Measurements from ENCODE around the gene ADAM23. TPM values are rescaled to one million over a fixed set of nuclear protein-coding genes. Genes with fewer than 3 reads are reported as not detected.

ADAM23 gene
- total and polyA plus RNA-seq, 2 donors from 2014 or later: 1.0 to 2.5 TPM

DNA sequence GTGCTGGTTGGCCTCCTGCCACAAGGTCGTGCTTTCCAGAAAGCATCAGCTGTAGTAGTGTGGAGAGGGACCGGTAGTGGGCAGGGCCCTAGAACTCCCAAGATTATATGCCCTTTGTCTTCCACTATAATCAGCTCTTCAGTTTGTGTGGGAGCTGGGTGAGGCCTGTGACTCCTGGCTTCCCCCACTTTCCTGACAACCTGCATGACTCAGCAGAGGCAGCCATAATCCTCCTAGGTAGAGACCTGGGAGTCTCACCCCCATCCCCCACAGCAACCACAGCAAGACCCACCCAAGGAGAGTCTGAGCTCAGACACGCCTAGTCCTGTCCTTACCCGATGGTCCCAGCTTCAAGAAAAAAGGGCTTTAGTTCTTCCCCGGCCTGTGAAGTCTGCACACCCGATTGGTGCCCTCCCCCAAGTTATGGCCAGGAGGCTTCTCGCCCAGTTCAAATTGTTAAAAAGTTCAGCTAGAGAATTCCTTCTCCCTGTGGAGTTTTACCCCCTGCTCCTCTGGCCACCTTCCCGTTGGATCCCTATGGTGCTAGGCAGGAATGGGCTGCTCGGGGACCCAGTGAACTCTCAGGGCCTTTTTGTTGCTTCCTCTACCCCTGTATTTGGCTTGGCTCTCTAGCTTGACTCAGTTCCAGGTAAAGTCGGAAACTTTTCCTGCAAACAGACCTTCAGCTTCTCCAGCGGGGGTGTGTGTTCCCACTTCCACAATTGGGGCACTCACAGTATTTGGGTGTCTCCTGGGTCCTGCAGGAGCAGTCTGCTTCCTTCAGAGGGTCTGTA is 141.2 kb downstream of the ADAM23 start:
- Histone ChIP-seq H3K27ac (ENCODE audit: low read depth in 2 of 2, low read length in 2 of 2) (no peak overlapping the region), H3K9ac (ENCODE audit: low read length in 3 of 3) (no peak overlapping the region), H3K4me3 (ENCODE audit: low read length in 3 of 3) (no peak overlapping the region), H3K9me3 (ENCODE audit: control insufficient read depth in 2 of 3, insufficient read depth in 1 of 3, low read length in 3 of 3) (no peaks in the 10 kb centered on the region), H3K36me3 (ENCODE audit: control insufficient read depth in 2 of 3, insufficient read depth in 3 of 3, low read length in 3 of 3) (no peaks in the 10 kb centered on the region), H3K27me3 (ENCODE audit: control insufficient read depth, insufficient read depth, low read length) (no peaks in the 10 kb centered on the region), H3K4me1 (ENCODE audit: control insufficient read depth in 2 of 3, insufficient read depth in 2 of 3, low read depth in 1 of 3, low read length in 3 of 3) (no peaks in the 10 kb centered on the region)
- FAIRE-seq (no peak), DNase-seq (no peak)
- TF ChIP-seq, protein P1, sequence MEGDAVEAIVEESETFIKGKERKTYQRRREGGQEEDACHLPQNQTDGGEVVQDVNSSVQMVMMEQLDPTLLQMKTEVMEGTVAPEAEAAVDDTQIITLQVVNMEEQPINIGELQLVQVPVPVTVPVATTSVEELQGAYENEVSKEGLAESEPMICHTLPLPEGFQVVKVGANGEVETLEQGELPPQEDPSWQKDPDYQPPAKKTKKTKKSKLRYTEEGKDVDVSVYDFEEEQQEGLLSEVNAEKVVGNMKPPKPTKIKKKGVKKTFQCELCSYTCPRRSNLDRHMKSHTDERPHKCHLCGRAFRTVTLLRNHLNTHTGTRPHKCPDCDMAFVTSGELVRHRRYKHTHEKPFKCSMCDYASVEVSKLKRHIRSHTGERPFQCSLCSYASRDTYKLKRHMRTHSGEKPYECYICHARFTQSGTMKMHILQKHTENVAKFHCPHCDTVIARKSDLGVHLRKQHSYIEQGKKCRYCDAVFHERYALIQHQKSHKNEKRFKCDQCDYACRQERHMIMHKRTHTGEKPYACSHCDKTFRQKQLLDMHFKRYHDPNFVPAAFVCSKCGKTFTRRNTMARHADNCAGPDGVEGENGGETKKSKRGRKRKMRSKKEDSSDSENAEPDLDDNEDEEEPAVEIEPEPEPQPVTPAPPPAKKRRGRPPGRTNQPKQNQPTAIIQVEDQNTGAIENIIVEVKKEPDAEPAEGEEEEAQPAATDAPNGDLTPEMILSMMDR (IDR thresholded peaks at IDR 0.05; ENCODE audit: borderline replicate concordance, extremely low read depth, insufficient read depth): no peak
- intact Hi-C loops (cut with DNase I): no loop called here

DNA sequence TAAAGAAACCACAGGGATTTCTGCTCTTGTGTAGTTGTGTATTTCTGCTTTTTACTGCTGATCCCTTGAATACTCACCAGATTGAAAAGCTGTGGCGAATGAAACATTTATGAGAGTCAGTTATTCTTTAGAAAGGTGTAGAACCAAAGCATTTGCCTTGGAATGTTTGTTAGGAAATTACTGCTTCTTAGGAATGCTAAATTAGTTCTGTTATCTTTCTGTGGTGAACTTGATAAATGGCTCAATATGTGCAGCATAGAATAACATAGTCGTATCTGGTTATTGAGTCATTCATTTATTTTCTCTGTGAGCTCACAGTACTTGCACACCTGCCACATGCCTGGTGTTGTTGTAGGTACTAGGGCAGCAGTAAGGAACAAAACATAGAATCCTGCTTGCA is 142.0 kb downstream of the ADAM23 start:
- intact Hi-C loops (cut with DNase I): no loop called here
- DNase-seq: peak in 1 of 5 donors; percentile 2

DNA sequence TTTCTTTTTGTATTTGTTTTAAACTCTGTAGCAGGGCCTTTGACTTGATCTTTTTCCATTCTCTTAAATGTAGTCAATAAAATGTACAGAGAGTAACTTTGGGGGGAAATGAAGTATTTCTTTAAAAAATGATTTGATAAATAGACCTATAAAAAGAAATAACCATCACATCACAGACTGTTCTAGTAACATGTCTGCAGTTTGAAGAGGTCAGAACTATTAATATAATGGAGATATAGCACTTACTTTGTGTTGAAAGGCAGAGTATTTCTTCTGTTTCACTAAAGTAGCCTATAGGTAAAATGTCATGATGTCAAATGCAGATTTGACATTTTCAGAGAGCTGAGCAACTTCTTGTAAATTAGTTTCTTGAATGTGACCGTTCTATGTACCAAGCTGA is 143.3 kb downstream of the ADAM23 start:
- FAIRE-seq (no peak), DNase-seq (no peak)
- no peaks in the 10 kb centered on the region for H3K9me3 ChIP-seq (ENCODE audit: control insufficient read depth in 2 of 3, insufficient read depth in 1 of 3, low read length in 3 of 3)
- intact Hi-C loops (cut with DNase I): no loop called here
- no peaks in the 10 kb centered on the region for H3K36me3 ChIP-seq (ENCODE audit: control insufficient read depth in 2 of 3, insufficient read depth in 3 of 3, low read length in 3 of 3)
- no peak overlapping the region for H3K9ac ChIP-seq (ENCODE audit: low read length in 3 of 3)
- H3K4me1 ChIP-seq (ENCODE audit: control insufficient read depth in 2 of 3, insufficient read depth in 2 of 3, low read depth in 1 of 3, low read length in 3 of 3): no peaks in the 10 kb centered on the region
- no peaks in the 10 kb centered on the region for H3K27me3 ChIP-seq (ENCODE audit: control insufficient read depth, insufficient read depth, low read length)
- H3K4me3 ChIP-seq (ENCODE audit: low read length in 3 of 3): no peak overlapping the region
- no peak overlapping the region for H3K27ac ChIP-seq (ENCODE audit: low read depth in 2 of 2, low read length in 2 of 2)
- TF ChIP-seq, protein P1 (IDR thresholded peaks at IDR 0.05; ENCODE audit: borderline replicate concordance, extremely low read depth, insufficient read depth): no peak

More for the DNA sequence above, 142.0 kb downstream of the ADAM23 start:
- H3K9me3 ChIP-seq (ENCODE audit: control insufficient read depth in 2 of 3, insufficient read depth in 1 of 3, low read length in 3 of 3): no peaks in the 10 kb centered on the region
- H3K27ac ChIP-seq (ENCODE audit: low read depth in 2 of 2, low read length in 2 of 2): no peak overlapping the region
- no peaks in the 10 kb centered on the region for H3K36me3 ChIP-seq (ENCODE audit: control insufficient read depth in 2 of 3, insufficient read depth in 3 of 3, low read length in 3 of 3)
- H3K9ac ChIP-seq (ENCODE audit: low read length in 3 of 3): no peak overlapping the region
- no peaks in the 10 kb centered on the region for H3K27me3 ChIP-seq (ENCODE audit: control insufficient read depth, insufficient read depth, low read length)
- FAIRE-seq: no peak
- H3K4me3 ChIP-seq (ENCODE audit: low read length in 3 of 3): no peak overlapping the region
- H3K4me1 ChIP-seq (ENCODE audit: control insufficient read depth in 2 of 3, insufficient read depth in 2 of 3, low read depth in 1 of 3, low read length in 3 of 3): no peaks in the 10 kb centered on the region
- TF ChIP-seq, protein P1 (IDR thresholded peaks at IDR 0.05; ENCODE audit: borderline replicate concordance, extremely low read depth, insufficient read depth): no peak
